Measurements from ENCODE around the gene ABCC6.
"Not testable (repeated sequence)": the region's sequence is repeated elsewhere in the genome, so short reads cannot be mapped to it uniquely, and the experiment has no call there.

Gene ABCC6

GRCh38 chr16:16108759-16109158 is 114.5 kb downstream of the ABCC6 start:
- no peak for DNase-seq

GRCh38 chr16:16107839-16108238 is 115.5 kb downstream of the ABCC6 start:
- DNase-seq: no peak

GRCh38 chr16:16106466-16106865 is 116.8 kb downstream of the ABCC6 start:
- no peak for DNase-seq

GRCh38 chr16:16105646-16106045 is 117.6 kb downstream of the ABCC6 start:
- no peak for DNase-seq

GRCh38 chr16:16104804-16105141 is 118.5 kb downstream of the ABCC6 start:
- DNase-seq: not testable (repeated sequence)

- not testable (repeated sequence) for DNase-seq
These were observed 119.0 kb downstream of the ABCC6 start for GRCh38 chr16:16104132-16104803.

GRCh38 chr16:16102738-16103137 is 120.6 kb downstream of the ABCC6 start:
- no peak for DNase-seq

- no peak for DNase-seq
These were observed 121.7 kb downstream of the ABCC6 start for GRCh38 chr16:16101585-16101984.

- no peak for DNase-seq
These were observed 122.7 kb downstream of the ABCC6 start for GRCh38 chr16:16100631-16101030.

GRCh38 chr16:16099320-16099719 is 124.0 kb downstream of the ABCC6 start:
- DNase-seq: no peak
